ENCODE data around the gene SH3BP1.
"Not testable (repeated sequence)": the region's sequence is repeated elsewhere in the genome, so short reads cannot be mapped to it uniquely, and the experiment has no call there.

- TF ChIP-seq EP300, CTCF, POLR2A (IDR thresholded peaks at IDR 0.05): not testable (repeated sequence)
Observed at GRCh38 chr22:37656583-37656982, 17.1 kb downstream of the SH3BP1 start.

Measured in upper lobe of left lung (tissue), 4 donors.